Measurements from ENCODE around the gene GATB.

The GATB gene, protein sequence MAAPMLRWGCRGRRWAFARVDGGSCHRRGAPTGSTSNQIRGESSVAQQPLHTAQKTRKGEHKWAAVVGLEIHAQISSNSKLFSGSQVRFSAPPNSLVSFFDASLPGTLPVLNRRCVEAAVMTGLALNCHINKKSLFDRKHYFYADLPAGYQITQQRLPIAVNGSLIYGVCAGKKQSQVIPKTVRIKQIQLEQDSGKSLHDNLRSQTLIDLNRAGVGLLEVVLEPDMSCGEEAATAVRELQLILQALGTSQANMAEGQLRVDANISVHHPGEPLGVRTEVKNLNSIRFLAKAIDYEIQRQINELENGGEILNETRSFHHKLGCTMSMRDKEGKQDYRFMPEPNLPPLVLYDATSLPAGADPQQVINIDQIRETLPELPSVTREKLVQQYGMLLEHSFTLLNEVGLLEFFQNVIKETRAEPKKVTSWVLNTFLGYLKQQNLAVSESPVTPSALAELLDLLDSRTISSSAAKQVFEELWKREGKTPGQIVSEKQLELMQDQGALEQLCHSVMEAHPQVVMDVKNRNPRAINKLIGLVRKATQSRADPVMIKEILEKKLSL

GRCh38 chr4:151760712-151761661 is at the start of gene GATB:
GATB (minus strand) TSS chr4:151761007; CDS start chr4:151760982, 25 bp downstream.
- DNase-seq: peak; percentile 79 to 95

- no peak for DNase-seq
Measured at GRCh38 chr4:151810476-151810875, 49.7 kb upstream of the GATB start.

DNA sequence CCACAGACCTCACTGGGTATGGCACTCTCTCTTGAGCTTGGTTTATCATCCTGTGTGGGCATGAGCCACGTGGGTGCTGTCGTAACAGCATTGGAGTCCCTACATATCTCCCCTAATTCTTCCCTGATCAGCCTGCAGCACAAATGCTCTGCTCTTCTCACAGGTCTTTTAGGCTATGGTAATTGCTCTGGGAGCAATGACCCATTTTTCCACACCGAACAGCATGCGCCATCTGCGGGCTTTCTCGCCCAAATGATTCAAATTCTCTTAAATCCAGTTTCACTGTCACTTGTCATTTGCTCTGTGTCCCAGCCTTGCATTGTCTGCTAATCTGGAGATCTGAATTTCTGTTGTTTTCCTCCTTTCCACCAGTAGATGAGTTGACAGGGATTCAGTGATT is 48.9 kb upstream of the GATB start:
- no peak for DNase-seq

DNA sequence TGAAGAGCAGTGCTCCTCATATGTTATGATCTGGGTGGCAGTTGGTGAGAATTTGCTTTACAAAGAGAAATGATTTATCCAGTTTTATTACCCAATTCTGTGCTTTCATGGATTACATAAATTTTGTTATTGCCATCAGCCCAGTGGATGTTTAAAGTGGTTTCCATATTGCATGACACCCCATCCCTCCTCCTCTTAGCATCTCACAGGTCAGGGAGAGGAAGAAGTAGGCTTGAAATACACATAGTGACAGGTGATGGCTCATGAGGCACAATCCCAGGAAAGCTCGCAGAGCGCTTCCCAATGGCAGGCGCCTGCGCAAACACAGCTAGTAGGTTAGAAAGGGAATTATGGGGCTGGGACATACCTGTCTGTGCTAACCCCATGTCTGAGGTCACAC is 47.7 kb upstream of the GATB start:
- DNase-seq: no peak

GRCh38 chr4:151808120-151808529 is 47.3 kb upstream of the GATB start:
- DNase-seq: no peak

DNA sequence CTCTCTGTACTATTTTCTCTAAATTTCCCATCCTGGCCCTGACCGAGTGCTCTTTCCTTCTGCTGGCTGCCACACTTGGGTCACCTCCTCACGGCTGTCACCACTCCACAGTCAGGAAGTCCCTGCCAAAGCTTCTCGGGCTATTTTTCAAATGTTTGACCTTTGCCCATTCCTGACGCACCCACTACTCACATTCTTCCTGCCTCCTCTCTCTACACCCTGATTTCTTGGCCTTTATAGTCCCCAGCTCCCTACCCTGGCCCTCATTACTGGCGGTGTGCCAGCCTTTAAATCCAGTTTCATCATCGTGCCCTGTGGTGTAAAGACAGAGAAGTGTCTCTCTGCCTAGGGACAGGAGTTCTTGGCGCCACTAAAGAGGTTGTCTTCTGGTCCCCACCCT is 46.4 kb upstream of the GATB start:
- no peak for DNase-seq

DNA sequence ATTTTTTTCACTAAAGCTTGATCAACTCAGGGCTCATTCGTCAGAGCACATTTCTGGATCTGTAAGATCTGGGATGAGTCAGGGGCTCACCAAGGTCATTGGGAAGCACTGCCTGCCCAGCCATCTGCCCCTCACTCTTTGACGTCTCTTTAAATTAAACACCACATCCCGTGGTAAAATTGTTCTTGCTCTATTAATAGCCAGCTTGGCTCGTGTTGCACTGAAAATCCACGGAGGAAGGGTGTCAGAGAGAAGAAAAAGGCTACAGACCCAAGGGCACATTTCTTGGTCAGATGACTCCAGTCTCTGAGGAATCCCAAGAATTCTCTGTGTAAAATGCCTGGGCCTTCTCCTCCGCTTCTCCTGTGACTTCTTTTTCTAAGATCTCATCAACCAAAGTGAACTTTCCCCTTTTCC is 45.7 kb upstream of the GATB start:
- DNase-seq: no peak

DNA sequence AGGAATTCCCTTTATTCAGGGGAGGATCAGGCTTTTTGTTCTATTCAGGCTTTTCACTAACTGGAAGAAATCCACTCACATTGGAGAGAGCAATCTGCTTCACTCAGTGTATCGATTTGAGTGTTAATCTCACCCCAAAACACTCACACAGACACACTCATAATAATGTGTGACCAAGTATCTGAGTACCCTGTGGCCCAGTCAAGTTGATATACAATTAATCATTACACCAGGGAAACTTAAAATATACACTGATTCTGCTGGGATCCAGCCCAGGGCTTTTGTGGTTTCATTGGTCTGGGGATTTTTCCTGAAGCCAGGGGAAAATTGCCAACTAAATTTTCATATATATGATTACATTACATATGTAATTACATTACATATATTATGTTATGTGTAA is 44.0 kb upstream of the GATB start:
- no peak for DNase-seq

DNA sequence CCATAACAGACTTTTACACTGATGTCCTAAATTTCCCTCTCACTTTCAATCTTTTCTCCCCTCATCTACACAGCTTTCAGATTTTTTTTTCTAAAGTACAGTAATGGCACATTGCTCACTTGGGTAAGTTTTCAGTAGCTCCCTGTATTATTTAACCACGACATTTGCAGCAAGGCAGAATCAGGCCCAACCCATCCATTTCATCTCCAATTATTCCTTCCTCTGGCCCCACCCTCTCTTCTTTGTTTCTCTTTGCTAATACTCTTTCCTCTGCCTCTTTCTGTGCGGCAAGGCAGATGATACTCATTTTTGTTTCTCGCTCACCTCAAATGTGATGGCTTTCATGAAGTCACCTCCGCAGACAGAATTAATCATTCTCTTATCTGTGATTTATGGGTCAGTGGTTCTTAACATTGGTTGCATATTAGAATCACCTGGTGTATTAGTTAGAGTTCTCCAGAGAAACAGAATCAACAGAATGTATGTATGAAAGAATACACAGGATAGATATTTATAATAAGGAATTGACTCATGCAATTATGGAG is 43.4 kb upstream of the GATB start:
- DNase-seq: no peak

DNA sequence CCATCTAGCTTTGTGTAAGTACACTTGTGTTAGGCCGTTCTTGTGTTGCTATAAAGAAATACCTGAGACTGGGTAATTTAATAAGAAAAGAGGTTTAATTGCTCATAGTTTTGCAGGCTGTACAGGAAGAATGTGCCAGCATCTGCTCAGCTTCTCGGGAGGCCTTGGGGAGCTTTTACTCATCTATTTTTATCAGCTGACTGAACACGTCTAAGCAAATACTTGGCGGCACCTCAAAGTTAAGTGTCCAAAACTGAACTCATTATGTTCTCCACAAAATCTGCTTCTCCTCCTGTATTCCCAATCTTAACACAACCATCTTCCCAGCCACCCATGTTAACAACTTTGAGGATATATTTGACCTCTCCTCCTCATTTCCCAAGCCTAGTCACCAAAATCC is 42.4 kb upstream of the GATB start:
- no peak for DNase-seq

DNA sequence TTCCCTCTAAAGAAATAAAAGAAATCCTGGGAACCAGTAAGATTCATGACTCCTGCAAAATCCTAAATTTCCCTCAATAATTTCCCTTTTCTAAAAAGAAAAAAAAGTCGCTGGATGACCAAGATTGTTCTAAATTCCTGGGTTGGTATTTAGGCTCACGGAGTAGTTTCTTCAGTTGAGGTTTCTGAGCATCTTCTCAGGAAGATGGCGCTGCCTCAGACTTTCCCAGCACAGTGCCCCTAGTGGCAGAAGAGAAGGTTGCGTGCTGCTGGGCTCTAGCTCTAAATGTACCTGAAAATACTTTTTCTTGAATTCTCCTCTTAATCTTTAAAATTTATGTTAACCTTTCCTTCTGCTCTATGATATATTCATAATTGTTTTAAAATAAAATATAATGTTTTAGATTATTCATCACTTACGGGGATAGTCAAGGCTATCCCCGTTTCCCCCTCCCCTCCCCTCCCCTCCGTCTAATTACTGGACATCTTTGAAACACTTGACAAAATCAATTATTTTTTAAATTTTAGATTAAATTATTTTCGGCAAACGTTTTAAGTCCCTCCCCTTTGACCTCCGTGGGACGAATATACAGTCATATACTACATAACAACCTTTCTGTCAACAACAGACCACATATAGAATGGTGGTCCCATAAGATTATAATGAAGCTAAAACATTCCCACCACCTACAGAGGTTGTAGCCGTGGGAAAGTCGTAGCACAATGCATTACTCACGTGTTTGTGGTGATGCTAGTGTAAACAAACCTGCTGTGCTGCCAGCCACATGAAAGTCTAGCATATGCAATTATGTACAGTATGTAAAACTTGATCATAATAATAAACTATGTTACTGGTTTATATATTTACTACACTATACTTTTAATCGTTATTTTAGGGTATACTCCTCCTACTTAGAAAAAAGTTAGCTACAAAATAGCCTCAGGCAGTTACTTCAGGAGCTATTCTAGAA is 41.0 kb upstream of the GATB start:
- DNase-seq: peak; percentile 41 to 56

DNA sequence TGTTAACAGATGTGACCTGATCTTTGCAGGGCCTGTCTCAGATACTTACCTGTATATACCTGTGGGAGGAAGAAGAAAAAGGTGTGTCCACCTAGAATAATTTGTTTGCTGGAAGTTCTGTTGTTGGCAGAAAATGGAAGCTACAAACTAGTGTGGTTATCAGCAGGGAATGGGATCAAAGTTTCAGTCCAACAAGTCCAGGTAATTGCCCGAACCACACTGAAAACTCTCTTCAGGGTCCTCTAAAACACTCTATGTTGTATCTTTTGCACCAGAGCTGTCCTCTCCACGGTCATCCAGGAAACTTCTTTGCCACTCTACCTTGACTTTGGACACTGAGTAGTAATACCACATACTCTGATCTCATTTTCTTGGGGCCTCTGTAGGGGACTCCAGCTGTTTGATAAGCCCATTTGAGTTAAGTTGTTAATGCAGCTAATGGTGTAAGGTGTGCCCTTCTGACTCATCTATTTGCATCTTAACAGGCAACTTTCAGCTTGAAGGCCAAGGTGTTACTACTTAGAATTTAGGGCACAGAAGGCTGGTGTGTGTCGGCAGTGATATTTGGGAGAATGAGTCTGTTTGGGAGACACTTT is 38.7 kb upstream of the GATB start:
- no peak for DNase-seq

DNA sequence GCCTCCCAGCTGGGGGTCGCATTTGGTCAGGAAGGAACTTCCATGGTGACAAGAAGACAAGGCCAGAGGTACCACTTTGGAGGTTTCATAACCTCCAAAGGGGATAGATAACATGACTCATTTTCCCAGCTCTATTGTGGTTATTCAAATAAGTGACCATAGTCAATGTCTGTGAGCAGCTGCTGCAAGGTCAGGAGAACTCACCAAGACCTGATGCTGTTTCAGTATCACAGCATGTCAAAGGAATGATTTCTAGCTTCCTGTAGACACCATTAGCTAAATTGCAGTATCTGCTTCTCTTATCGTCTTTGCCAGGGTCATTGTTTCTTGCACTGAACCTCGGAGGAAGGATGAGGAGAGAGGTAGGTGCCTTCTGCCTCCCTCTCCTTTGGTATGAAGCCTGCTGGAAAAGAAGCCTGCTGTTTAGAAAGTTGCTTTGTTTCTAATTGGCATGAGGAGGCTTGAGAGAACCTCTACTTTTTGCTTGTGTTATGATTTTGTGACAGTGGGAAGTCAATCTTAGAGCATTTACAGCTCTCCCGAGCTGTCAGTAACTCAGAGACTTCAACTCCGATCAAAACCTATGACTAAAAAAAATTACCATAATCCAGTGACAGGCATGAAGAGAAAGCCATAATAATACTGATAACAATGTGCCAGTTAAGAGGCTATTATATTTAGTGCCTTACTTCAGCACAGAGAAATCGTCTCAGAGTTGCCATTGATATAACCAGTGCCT is 38.0 kb upstream of the GATB start:
- DNase-seq: no peak

DNA sequence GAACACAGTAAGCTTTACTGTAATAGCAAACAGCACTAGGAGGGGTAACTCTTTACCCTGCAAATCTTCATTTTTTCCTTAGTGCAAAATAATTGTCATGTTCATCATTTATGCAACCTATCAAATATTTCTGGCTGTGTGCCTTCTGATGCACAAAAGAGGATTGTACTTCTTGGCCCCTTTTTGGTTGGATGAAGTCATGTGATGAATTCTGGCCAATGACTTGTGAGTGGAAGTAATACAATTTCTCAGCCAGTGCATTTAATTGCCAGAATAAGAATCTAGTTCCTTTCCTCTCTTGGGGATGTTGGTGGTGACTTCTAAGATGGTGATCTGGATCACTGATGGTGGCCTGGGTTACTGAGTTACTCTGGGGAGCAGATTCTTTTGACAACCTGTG is 37.0 kb upstream of the GATB start:
- DNase-seq: no peak

DNA sequence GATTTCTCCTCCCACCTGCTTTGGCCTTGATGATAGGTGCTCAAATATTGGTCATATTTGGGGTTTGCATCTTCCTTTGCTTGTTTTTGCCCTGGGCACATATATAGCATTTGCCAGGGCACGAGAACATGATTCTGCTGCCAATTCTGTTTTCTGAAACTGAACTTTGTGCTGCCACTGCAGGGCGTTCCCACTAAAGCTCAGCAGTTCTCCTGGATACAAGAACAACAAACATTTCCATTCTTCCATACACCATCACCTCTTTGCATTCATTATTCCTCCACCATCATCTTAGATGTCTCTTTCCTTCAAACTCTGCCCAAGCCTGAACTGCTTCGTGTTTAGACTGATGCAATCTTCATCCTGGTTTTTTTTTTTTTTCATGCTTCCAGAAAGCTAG is 36.3 kb upstream of the GATB start:
- no peak for DNase-seq

GRCh38 chr4:151796106-151796505 is 35.3 kb upstream of the GATB start:
- DNase-seq: no peak

- no peak for DNase-seq
Measured at GRCh38 chr4:151792995-151793394, 32.2 kb upstream of the GATB start.

- no peak for DNase-seq
Measured at GRCh38 chr4:151792530-151792929, 31.7 kb upstream of the GATB start.

DNA sequence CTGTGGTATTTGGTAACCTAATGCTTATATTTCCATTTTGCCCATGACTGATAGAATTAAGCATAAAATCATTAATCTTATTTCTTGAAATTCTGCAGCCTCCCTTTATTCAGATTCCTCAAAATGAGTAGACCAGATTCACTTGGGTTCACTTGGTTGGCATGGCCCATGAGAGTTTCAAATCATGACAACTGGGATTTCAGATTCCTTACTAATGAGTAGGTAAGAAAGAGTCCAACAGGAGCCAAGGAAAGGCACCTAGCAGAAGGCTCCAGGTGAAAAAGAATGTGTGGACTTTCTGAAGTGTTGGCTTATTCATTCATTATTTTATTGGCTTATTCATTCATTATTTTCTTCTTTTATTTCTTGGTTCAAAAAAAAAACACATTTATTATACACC is 27.2 kb upstream of the GATB start:
- DNase-seq: no peak

GRCh38 chr4:151786158-151786495 is 25.3 kb upstream of the GATB start:
- DNase-seq: no peak
